Measurements from ENCODE around the gene GIMAP5.
A peak's percentile ranks its signal among the peaks of the same experiment; 100 is the strongest.

GIMAP5 gene

DNA sequence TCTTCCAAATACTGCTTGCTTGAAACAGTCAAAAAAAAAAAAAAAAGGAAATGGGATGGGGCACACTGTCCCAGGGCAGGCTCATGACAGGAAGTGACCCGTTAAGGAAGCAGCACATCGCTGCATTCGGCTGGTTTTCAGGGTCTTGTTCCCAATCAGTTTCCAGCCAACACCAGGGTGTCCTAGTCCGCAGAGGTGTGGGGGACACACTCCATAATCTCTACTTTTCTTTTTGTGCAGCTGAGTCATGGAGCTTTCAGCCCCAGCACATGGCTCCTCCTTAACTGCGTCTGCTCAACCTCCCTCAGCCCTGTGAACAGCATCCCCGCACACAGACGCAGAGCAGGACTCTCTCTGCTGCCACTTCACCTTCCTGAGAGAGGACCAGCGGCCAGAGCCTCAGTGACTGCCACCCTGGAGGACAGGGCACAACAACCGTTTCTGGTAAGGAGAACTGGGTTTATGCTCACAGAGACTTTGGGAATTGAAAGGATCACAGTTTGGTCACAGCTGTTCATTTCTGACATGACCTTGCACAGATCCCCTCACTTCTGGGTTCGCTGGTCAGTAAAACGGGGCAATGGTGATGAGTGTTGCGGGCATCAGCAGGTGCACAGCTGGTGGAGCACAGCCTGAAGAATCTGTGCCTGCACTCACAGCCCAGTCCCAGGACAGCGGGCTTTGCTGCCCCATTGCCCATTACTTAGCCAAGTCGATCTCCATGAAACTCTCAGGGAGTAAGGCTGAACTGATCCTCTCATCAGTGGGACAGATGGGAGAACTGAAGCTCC, at the start of gene GIMAP5:
TSS of gene GIMAP5 (plus strand) at position 154 of the 791 bp plus-strand sequence. CDS start 3,467 bp downstream, outside the sequence.
- DNase-seq: no peak

DNA sequence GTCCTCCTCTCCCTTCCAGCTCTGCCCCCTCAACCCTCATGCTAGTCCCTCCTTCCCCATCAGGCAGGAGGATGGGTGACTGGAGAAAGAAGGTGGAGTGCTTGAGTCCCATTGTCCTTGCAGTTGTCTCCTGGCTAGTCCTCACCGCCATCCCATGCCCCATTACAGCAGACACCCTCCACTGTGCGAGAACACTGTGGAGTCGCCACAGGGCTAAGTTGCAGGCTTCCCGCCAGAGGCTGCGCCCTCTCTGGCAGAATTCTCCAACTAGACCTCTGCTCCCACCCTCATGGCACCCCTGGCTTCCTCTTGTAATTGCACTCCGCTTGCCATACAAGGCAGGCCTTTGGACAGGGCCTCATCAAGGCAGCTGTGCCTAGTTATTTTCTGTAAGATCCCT, 48.6 kb upstream of the GIMAP5 start:
- no peak for DNase-seq

DNA sequence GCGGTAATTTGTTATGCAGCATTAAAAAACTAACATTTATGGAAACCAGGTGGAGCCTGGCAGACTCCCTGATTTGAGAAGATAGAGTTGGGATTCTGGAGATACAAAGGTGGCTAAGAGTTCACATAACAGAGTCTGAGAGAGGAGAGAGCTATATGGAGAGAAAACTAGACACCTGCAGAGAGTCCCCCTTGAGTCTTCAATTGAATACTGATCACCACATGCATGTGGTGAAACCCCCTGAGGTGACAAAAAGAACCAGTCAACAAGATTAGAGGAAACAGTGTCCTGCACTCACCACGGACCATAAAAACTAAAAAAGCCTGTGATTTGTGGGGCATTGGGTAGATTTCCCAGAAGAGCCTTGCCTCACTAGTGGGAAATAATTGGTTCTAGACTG, 41.6 kb upstream of the GIMAP5 start:
- no peak for DNase-seq

DNA sequence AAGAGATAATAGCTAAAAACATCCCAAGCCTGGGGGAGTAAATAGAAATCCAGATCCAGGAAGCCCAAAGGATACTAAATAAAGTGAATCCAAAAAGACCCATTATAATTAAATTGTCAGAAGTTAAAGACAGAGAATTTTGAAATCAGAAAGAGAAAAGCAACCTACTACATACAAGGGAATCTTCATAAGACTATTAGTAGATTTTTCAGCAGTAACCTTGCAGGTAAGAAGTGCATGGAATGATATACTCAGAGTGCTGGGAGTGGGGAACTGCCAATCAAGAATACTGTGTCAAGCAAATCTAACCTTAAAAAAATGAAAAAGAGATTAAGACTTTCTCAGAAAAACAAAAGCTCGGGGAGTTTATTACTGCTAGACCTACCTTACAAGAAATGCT, 34.0 kb upstream of the GIMAP5 start:
- no peak for DNase-seq

DNA sequence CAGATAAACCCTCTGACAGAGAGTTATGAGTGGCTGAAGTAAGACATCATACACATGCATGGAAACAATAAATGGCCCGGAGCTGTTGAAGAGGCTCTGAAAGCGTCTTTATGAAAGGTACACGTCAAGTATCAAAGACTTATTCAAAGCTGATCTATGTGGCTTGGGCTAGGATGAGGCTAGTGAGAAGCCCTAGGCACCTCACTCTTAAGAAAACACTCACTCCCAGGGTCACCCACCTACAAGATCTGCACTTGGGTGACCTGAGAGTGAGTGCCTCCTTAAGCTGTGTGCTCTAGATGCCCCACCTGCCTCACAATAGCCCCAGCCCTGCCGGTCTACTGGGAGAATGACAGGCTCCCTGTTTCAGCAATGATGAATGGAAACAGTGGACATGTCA, 21.9 kb upstream of the GIMAP5 start:
- DNase-seq: no peak

DNA sequence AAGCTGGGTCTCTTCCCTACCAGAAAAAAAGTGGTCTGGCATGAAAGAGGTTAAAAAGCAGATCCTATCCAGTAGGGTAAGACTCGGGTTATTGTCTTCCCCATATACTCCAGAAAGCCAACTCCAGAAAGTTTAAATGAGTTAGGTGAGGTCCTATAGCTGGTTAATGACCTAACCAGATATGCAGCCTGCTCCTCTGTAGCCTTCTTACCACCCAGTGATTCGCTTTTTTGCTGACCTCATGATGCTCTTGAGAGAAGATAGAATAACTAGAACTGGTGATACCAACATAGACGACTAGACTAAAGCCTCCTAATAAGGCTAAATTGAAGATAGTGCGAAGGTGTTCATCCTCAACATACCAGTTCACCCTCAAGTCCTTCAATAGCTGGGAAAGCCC, 21.5 kb upstream of the GIMAP5 start:
- DNase-seq: no peak

DNA sequence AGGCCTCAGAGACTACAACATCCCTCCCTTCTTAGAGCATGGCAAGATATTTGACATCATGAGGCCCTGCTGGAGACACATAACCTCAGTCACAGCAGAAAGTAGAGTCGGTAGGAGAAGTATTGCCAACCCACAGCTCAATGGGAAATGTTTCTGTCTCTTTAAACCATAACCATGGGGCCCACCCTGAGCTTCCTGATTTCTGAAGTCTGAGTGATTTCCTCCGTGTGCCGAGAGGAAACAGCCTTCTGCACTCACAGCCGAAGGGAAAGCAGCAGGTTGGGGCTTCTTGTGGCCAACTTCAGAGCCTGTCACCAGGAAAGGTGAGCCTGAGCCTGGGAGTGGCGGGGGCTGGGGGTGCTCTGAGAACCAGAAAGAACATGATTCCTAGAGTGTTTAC, 20.9 kb upstream of the GIMAP5 start, which contains the start of gene GIMAP1:
TSS of gene GIMAP1 (plus strand) at position 246 of the 400 bp plus-strand sequence. CDS start 2,435 bp downstream, outside the sequence.
- peak; percentile 62 to 70 for DNase-seq

DNA sequence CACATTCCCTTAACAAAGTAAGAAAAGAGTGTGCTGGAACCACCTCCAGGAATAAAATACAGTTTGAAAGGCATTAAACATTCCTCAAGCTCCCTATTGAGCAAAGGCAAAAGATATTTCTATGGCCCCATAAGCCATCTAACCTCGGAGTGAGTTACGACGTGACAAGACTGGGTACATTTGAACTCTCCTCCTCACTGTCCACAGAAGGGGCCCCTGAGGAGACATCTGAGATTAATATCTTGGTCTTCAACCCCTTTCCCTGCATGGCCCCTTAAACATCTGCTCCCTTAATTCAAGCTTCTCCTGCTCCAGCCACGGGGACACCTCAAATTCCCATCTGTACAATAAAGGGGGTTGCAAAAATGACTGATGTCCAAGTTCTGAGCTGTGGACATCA, 20.3 kb upstream of the GIMAP5 start:
- DNase-seq: no peak

DNA sequence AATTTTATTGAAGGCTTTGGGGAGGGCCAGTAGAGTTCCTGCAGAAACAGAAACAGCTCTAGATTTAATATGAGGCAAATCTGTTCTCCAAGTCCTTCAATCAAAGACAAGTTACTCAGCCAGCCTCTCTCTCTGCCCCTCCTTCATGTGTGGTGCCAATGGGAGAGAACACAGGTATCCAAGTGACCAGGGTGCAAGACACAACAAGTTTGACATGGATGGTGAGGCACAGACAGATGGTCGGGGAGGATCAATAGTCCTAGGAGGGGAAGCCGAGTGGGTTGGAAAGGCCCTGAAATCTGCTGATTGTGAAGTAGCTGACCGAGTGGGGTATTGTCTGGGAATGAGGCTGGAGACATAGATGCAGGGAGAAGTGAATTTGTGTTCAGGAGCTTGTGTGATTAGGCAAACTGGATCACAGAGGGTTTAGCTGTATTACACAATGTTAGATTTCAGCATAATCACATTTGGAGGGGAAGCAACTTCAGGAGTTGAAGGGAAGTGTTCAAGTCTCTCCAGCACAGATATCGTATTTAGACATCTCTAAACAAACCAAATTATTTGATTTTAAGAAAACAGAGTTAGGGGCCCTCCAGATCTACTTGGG, 19.3 kb upstream of the GIMAP5 start:
- DNase-seq: peak; percentile 74 to 79

DNA sequence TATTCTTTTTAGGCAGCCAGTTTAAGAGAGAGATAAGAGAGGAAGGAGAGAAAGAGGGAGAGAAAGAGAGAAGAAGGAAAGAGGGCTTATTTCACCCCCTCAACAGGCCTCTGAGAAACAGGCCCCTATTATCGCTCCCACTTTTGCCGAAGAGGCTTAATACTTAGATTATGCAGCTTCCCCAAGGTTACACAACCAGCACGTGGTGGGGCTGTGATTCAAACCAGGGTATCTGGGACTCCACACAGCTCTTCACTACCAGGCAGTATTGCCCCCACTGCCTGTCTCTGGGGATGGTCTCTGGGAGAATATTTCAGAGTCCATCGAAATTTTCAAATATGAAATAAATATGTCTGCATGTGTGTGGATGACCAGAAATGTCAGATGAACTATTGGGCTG, 17.8 kb upstream of the GIMAP5 start:
- DNase-seq: peak; percentile 27 to 42

DNA sequence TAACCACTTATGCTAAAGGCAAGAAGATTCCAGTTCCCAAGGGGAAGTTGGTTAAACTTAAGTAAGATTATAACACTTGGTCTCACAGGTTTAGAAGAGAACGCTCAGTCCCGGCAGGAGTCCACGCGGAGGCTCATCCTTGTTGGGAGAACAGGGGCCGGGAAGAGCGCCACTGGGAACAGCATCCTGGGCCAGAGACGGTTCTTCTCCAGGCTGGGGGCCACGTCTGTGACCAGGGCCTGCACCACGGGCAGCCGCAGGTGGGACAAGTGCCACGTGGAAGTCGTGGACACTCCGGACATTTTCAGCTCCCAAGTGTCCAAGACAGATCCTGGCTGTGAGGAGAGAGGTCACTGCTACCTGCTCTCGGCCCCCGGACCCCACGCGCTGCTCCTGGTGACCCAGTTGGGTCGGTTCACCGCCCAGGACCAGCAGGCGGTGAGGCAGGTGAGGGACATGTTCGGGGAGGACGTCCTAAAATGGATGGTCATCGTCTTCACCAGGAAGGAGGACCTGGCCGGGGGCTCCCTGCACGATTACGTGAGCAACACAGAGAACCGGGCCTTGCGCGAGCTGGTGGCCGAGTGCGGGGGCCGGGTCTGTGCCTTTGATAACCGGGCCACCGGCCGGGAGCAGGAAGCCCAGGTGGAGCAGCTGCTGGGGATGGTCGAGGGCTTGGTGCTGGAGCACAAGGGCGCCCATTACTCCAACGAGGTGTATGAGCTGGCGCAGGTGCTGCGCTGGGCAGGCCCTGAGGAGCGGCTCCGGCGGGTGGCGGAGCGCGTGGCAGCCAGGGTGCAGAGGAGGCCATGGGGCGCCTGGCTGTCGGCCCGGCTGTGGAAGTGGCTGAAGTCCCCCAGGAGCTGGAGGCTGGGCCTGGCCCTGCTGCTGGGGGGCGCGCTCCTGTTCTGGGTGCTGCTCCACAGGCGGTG, 17.0 kb upstream of the GIMAP5 start:
- no peak for DNase-seq

DNA sequence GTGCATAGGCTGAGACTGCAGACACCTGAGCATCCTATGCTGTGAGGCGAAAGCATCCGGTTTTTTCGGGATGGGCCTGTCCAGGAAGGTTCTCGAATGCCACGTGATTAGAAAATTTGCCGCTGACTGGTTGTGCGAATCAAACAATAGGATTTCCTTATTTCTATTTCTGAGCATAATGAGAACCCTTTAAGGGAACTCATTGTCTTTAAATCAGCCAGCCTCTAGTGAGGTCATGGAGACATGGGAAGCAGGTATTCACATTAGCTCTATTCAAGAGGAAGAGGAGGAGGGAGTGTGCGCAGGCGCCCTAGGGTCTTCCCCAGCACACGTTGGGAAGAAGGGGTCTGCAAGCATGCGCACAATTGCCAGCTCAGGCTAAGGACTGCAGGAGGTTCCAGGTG, 15.2 kb upstream of the GIMAP5 start:
- no peak for DNase-seq

DNA sequence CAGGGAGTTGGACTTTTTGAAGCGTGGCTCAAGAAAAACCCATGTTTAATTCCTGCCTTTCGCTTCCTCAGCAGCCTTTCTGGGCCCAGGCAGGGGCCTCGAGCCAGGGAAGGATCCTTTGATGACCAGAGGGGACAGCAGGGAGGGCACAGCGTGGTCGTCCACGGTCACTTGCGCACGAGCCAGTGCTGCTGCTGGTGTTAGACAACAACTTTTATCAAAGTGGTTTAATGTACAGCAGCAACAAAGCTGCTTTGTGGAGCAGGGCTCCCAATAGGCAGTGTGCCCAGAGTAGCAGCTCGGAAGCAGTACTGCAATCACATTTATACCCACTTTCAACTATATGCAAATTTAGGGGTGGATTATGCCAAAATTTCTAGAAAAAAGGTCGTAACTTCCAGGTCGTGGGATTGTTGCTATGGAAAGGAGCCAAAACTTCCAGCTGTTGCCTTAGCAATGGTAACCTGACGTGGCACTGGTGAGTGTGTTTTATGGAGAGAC, 14.7 kb upstream of the GIMAP5 start:
- no peak for DNase-seq

DNA sequence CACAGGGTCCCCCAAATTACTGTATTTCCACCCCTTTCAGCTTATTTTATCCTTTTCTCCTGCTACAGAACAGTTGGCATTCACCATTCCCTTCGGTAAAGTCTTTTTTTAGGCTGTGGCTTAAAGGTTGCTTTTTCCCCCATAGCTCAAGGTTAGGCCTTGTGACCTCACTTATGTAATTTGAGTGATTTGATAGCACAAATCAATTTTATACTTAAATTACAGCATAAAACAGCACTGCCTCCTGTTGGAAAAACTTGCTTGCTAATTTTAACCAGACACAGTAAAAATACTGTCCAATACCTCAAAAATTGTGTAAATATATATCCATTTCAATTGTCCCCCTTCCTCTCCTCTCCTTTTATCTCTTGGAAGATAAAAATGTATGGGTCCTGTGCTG, 13.8 kb upstream of the GIMAP5 start:
- no peak for DNase-seq

DNA sequence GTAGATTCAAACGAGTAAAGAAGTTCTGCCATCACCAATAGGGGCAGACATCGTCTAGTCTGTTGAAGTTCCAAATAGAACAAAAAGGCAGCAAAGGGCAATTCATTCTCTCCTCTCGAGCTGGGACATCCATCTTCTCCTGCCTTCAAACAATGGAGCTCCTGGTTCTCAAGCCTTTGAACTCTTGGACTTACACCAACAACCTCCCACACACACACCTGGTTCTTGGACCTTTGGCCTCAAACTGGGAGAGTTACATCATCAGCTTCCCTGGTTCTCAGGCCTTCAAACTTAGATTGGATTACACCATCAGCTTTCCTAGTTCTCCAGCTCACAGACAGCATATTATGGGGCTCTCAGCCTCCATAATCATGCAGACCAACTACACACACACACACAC, 9.8 kb upstream of the GIMAP5 start:
- DNase-seq: no peak

DNA sequence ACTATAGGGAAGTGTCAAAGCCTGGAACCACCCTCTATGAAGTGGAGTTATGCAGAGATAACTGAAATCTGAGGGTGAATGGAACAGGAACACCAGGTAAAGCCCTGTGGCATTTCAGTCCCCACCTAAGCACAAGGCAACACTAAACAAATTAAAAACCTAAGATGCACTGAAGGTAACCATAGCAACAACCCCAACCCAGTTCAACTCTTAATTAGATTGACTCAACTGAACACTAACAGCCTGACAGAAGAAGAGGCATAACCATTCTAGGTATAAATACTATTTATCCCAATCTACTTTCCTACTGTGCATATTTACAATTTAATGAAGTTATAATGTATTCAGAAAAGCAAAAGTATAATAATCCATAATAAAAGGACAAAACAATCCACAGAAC, 9.2 kb upstream of the GIMAP5 start:
- DNase-seq: no peak

DNA sequence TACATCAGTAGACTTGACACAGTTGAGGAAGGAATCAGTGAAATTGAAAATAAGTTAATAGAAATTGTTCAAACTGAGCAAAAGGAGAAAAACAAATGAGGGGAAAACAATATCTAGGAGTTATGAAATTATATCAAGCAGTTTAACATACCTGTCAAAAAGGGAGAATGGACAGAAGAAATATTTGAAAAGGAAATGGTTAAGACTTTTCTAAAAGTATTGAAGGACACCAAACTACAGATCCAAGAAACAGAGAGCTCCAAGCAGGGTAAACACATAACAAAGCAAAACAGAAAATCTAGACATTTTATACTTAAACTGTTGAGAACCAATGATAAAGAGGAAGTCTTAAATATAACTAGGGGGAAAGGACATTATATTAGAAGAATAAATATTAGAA, 8.6 kb upstream of the GIMAP5 start:
- DNase-seq: no peak

DNA sequence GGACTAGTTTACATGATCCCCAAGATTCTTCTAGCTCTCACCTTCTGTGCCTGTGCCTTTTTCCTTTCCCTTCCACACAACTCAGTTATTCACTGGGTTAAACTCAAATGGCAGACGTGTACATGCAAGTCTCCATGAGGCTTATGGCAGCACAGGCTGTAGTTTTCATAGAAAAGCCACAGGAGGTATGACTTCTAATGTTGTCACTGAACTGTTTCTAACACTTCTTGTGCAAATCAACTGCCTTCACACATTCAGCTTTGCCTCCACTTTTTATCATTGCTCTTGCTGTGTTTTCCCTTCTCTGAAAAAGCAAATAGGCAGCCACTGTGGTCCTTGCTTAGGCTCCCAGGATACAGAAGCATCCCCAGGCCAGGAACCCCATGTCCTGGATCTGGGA, 5.3 kb upstream of the GIMAP5 start:
- DNase-seq: no peak

DNA sequence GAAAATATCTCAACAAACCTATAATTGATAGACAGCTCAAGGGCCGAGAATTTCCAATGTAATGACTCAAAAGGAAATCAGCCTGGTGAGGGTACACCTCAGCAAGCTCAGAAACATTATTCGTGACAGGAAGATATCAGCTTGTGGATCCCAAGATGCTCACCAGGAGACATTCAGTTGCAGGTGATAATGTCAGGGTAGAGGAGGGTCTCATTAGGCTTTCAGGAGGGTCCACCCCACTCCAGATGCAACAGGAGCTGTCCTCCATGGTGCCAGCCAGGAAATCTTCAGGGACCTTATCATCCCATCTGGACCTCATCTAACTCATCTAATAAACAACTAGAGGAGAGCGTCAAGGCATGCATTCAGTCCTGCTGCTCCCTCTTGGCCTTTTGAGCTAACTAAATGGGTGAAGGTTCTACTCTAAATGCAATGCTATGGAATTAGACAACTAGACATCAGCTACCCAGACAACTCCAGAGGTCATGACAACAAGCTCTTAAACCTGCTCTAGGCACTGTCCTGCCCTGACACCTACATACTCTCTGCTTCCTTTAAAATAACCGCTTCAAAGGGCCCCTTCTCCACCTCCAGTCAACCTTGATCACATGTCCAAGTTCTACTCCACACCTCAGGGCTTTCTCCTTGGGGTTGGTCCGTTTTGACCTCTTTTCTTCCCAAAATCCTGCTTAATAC, 4.3 kb upstream of the GIMAP5 start:
- DNase-seq: no peak

DNA sequence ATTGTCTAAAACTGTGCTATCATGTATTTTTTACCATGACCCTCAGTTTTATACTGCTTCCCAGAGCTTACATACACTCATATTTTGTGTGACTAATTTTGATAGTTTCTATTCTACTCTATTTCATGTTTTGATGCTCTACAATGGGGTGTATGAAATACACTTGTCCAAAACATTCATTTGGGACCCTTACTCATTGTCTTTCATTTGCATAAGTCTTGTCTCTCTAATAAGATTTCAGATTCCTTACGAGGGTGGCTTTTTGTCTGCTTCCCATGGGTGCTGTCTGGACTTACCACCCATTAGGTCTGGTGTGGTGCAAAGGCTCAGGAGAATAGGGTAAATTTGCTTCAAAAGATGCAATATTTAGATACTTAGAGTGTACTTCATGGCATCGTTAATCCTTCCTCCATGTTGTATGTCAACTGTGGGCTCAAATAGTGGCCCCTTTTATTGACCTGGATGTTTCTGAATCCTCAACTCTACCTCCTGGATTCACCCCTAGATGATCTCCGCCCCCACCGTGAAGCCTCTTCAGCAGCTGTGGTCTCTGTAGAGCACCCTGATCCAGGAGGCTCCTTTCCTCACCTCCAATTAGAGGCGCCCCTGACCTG, 3.6 kb upstream of the GIMAP5 start:
- no peak for DNase-seq

DNA sequence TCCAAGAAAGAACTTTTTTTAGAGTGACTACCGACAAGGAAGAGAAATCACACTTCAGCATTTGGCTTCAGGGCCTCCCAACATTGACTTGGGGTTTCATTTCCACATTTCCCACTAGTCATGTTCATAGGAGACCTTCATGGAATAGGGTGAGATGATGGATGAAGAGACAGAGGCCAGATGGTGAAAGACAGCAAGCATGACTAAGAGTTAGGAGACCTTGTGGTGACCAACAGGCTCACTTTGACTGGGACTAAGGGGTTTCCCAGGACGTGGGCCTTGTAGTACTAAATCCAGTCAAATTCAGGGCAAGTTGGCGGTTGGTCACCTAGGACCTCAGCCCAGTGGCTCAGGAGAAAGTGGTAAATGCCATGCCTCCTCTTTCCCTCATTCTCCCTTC, 3.0 kb upstream of the GIMAP5 start:
- DNase-seq: no peak

Measured in inflammatory macrophage treated with lipopolysaccharide for 1 hour (primary cell).